GM19395 (cell line): ENCODE measurements around the gene ZNF462.
A peak's percentile ranks its signal among the peaks of the same experiment; 100 is the strongest.
"Not testable (repeated sequence)": the region's sequence is repeated elsewhere in the genome, so short reads cannot be mapped to it uniquely, and the experiment has no call there.

Source experiments
- ATAC-seq: cut with Tn5 transposase; IDR thresholded peaks from one replicate; pipeline ENCODE4 v1.9.1; 2021; ENCODE audit warnings: mild to moderate bottlenecking, moderate library complexity; ENCODE audit not compliant: unreplicated experiment

The ZNF462 gene

GRCh38 chr9:106989904-106990303, 126.9 kb downstream of the ZNF462 start:
- not testable (repeated sequence) for ATAC-seq

DNA sequence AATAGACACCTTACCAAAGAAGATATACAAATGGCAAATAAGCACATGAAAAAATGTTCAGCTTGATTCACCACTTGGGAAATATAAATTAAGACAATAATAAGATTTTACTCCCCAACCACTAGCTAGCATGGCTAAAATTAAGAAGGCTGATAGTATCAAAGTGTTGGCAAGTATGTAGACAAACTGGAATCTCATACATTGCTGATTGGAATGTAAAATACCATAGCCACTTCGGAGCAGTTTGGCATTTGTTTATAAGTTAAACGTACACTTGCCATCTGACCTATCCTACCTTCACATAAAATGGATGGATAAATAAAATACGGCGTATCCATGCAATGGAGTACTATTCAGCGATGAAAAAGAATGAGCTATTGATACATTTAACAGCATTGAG, 129.2 kb downstream of the ZNF462 start:
- no peak for ATAC-seq

DNA sequence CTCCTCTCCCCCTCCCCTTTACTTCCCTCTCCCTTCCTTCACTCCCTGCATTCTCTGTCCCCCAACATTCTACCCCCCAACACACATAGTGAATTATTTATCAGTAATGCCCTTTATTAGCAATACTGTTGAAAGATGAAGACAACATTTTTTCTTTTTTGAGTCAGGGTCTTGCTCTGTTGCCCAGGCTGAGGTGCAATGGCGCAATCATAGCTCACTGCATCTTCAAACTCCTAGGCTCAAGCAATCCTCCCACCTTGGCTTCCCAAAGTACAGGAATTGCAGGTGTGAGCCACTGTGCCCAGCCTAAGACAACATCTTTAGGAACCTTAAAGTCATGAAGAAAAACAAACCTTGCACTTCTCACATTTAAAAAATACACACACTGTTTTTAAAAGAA, 130.6 kb downstream of the ZNF462 start:
- no peak for ATAC-seq

GRCh38 chr9:106994463-106994862, 131.5 kb downstream of the ZNF462 start:
- ATAC-seq = no peak

- ATAC-seq = no peak
Observed at GRCh38 chr9:107000218-107000617, 137.3 kb downstream of the ZNF462 start.

- ATAC-seq = no peak
Observed at GRCh38 chr9:107005201-107005600, 142.2 kb downstream of the ZNF462 start.

DNA sequence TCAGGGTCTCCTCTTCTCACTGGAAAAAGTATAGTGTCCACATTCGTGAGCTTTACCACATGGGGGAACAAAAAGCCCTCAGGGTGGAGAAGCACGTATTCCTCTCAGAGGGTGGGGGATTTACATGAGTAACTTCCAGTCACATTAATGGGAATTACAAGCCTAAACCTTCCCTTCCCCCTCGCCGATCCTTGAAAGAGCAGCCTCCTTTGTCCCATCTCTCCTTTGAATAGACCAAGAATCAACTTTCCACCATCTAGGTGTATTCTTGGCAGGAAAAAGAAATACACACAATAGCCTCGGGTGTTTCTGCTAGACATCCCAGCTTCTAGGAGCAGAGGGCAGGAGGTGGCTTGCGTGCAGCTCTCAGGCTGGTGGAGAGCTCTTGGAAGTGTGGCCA, 144.4 kb downstream of the ZNF462 start:
- ATAC-seq = no peak

GRCh38 chr9:107008011-107008410, 145.0 kb downstream of the ZNF462 start:
- no peak for ATAC-seq

DNA sequence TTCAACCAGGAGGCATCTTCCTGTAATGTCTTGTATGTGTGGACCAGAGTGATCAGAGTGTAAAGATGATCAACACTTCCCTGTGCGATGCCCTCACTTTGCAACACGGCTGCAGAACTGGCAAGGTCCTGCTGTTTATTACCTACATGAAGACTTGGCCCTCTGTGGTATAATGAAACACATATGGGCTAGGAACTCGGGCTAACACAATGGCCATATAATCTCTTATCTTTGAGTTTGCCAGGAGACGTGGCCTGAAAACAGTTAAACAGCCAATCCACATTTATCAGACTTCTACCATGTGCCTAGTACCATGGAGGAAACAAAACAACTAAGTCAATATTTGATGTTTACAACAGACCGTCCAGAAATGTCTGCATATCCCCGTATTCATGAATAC, 145.5 kb downstream of the ZNF462 start:
- ATAC-seq = no peak

DNA sequence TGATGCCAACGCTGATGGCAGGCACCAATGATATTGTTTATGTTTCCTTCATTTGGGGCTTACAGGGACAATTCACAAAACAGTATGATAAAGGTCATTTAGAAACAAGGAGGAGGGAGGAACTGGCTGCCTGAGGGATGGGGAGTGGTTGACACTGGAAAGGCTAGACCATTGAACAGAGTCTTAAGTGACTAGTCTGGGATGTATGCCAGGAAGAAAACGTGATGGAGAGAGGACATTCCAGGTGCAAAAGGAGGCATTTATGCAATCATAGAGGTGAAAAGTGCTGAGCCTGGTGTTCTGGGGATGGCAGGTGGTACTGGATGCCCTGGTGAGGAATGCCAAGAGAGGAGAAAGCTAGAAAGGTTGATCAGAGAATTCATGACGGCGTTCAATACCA, 153.4 kb downstream of the ZNF462 start:
- ATAC-seq = no peak

DNA sequence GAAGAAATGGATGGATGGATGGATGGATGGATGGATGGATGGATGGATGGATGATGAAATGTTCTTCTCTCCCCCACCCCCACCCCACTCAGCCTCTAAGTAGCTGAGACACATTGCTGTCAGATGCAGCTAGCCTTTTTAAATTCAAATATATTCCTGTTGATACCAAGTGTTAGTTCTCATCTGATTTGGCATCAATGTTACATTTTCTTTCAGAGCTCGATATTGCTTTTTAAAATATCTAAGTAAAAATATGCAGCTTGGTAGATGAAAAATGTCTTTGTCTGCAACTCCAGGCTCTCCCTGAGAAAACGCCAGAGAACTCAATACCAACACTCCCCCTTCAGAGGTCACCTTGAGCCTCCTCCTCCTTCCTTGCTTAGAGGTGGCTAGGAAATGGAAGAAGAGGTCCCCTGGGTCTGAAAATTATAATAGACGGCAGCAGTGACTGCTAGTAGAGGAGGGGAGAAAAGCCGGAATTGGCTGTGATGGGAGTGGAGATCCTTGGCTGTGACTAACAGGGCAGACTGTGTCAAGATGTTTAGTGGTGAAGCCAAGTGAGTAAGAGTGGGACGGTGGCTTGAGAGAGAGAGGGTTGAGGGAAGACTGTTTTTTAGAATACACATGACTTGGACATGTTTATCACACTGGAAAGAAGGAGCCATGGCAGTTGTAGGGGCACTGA, 156.0 kb downstream of the ZNF462 start:
- no peak for ATAC-seq

GRCh38 chr9:107020040-107020530, 157.1 kb downstream of the ZNF462 start:
- ATAC-seq = no peak

DNA sequence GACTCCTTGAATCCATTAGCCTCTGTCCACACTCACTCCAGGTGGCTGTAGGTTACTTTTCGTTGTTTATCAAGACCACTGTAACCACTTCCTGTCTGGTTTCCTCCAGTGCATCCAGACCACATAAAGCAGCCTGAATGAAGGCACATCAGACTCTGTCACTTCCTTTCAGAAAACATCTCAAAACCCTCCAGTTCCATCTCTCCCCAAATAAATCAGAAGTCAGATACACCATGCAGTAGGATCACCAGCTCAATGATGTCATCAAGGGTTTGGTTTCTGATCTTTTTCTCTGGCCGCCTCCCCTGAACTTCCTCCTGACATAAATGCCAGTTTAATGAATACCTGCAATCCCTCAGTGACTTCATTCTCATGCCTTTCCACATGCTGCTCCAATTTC, 161.2 kb downstream of the ZNF462 start:
- ATAC-seq = peak; percentile 88

GRCh38 chr9:107025260-107026035, 162.5 kb downstream of the ZNF462 start:
- ATAC-seq = no peak

GRCh38 chr9:107029146-107029545, 166.2 kb downstream of the ZNF462 start:
- no peak for ATAC-seq

DNA sequence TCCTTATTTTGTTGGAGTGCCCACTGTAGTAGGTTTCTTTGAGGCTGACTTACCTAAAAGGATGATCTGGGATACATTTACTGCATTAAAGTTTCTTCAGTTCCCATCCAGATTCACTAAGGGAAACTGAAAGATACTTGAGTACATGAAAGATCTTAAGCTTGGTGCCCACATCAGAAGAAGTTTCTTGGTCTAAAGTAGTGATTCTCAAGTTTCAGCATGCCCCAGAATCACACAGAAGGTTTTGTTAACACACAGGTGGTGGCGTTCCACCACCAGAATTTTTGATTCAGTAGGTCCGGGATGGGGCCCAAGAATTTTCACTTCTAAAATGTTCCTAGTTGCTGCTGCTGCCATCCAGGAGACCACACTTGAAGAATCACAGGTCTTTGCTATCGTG, 171.0 kb downstream of the ZNF462 start:
- ATAC-seq = no peak

DNA sequence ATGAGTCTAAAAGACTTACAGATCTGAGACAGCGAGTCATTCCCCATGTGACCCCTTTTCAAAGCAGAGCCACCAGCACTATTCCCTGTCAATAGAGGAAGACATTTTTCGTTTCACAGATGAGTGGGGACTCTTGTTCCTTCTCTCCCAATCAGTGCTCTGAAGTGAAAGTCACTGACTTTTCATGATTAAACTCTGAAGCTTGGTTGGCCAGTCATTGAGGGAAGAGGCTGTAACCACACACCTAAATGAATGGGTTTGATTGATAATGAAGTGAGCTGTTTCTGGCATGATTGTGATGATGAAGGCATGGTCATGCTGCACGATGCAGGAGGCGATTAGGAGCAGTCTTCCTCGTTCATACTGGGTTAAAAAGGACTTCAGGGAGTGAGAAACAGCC, 171.9 kb downstream of the ZNF462 start:
- ATAC-seq = no peak

- no peak for ATAC-seq
Observed at GRCh38 chr9:107036367-107036766, 173.4 kb downstream of the ZNF462 start.

DNA sequence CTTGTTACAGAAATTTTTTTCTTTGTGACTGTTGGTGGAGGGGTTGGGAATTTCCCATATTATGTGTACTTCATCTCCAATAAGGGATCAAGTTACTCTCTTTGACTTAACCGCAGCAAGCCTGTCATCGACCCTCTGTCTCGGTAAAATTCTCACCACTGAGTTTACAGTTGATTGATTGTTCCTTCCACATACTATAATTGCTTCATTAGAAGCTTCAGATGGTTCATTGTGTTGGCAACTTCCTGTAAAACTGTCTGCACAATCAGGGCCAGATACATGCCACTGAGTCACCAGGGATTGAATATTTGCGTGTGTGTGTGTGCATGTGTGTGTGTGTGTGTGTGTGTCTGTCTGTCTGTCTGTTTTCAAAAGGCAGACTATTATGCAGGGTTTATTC, 176.6 kb downstream of the ZNF462 start:
- no peak for ATAC-seq

DNA sequence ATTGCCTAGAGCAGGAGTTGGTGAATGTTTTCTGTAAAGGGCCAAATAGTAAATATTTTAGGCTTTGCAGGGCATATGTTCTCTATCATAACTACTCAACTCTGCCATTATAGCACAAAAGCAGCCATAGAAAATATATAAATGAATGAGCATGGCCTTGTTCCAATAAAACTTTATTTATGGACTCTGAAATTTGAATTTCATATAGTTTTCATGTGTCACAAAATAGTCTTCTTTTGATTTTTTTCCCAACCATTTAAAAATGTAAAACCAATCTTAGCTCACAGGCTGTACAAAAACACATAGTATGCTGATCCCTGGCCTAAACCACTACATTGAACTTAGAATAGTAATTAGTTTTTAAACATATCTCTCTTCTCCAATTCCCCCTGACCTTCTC, 179.6 kb downstream of the ZNF462 start:
- ATAC-seq = no peak

DNA sequence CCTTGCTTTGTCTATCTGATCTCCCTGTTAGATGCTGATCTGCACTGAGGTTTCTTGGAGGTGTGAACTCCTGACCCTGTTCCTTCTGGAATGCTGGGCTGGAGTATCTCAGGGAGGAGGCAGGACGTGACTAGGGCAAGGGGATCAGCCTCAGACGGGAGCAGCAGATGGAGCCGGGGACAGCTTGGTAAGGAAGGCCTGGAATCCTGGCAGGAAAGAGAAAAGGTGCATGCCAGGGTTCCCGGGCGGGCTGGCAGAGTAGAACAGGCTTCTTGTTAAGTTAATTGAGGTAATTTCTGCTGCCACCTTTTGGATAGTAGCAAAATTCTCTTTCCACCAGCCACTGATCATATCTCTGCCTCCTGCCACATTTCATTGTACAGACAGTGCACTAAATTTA, 180.9 kb downstream of the ZNF462 start:
- ATAC-seq = no peak

GRCh38 chr9:107044872-107045271, 181.9 kb downstream of the ZNF462 start:
- no peak for ATAC-seq
